Suprapubic skin (tissue), 4 donors: ENCODE results near the gene NECAB3. TPM values are rescaled to one million over a fixed set of nuclear protein-coding genes. Genes with fewer than 3 reads are reported as not detected.

Experiments
- DNase-seq, 2 donors: peaks; one replicate each; pipeline ENCODE4 v3.0.0-alpha.2; 2019; ENCODE audit warnings: low spot score in 2 of 2
- H3K27ac ChIP-seq: fragments of 200-600 bp; sonication (generic); one replicate; pipeline ENCODE4 v1.5.1; 2019
- H3K27me3 ChIP-seq: fragments of 200-600 bp; sonication (generic); one replicate; pipeline ENCODE4 v1.5.1; 2019
- H3K36me3 ChIP-seq: fragments of 200-600 bp; sonication (generic); one replicate; pipeline ENCODE4 v1.5.1; 2019
- H3K4me1 ChIP-seq: fragments of 200-600 bp; sonication (generic); one replicate; pipeline ENCODE4 v1.5.1; 2019
- H3K4me3 ChIP-seq: fragments of 200-600 bp; sonication (generic); one replicate; pipeline ENCODE4 v1.5.1; 2019; ENCODE audit warnings: mild to moderate bottlenecking
- H3K9me3 ChIP-seq: fragments of 200-600 bp; sonication (generic); one replicate; pipeline ENCODE4 v1.5.1; 2019
- EP300 ChIP-seq: sonication (generic); formaldehyde crosslinking; IDR thresholded peaks from one replicate; pipeline ENCODE4 v1.6.1; 2017; ENCODE audit warnings: antibody characterized with exemption
- POLR2A ChIP-seq, 2 donors: fragments of 450-650 bp; IDR thresholded peaks; one replicate each; pipeline ENCODE4 v1.6.1; 2017; ENCODE audit warnings: antibody characterized with exemption in 2 of 2, mild to moderate bottlenecking in 2 of 2, moderate library complexity in 2 of 2
- POLR2AphosphoS5 ChIP-seq, 3 donors: sonication (generic); formaldehyde crosslinking; IDR thresholded peaks; one replicate each; pipeline ENCODE4 v1.6.1; 2017; ENCODE audit warnings: antibody characterized with exemption in 3 of 3
- WGBS: methylation state at CpG from one replicate; pipeline ENCODE4 v1.1.5; 2018; 5-methylcytosine and 5-hydroxymethylcytosine counted together
- total RNA-seq, 4 donors: library from RNA; depleted of rRNA; stranded (reverse); fragments of >200 nt; gene quantifications; one replicate each; pipeline ENCODE4 v1.1.0, GENCODE V29; 2016
- TF ChIP-seq, protein P1 (sequence below), 2 donors: fragments of 200-600 bp in 1 of 2; fragments of 450-650 bp in 1 of 2; sonication (generic) in 1 of 2; IDR thresholded peaks; one replicate each; pipeline ENCODE4 v1.5.1; 2016 to 2019; ENCODE audit warnings: antibody characterized with exemption in 2 of 2, mild to moderate bottlenecking in 1 of 2, moderate library complexity in 1 of 2

The NECAB3 gene
- total RNA-seq, 4 donors from 2014 or later, result 19.9 to 37.5 (median 22.1) TPM

DNA sequence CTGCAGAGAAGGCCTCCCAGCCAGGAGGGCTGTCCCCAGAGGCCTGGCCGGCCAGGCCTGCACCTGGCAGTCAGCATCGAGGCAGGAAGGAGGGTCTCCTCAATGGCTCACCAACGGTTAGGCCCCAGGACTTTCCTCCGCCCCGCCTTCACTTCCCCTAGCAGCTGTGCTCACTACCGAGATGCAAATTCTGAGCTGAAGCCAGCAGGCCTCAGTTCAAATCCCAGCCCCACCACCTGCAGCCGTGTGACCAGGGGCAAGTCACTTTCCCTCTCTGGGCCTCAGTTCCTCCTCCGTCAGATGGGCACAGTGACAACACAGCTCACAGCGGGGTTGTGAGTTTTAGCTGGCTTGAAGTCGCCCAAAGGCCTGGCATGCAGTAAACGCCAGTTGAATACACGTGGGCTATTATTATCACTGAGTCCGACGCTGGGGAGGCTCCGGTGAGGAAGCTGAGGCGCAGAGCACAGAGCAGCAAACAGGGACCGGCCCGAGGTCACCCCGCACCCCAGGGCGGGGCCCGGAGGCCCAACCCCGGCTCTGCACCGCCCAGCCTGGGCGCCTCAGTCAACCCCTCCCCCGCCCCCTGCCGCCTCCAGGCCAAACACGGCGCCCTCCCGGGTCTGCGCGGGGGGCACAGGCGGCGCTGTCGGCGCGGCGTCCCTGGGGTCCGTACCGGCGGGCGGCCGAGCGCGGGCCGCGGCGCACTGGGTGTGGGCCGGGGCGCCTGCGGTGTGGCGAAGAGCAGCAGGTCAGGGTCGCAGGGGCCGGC lies 11.3 kb upstream of the NECAB3 start:
- Histone ChIP-seq H3K27ac (peak overlapping the region; percentile 51), H3K4me1 (peaks cover 22% of the 10 kb centered on the region), H3K36me3 (no peaks in the 10 kb centered on the region), H3K9me3 (no peaks in the 10 kb centered on the region), H3K4me3 (peak overlapping the region; percentile 63), H3K27me3 (no peaks in the 10 kb centered on the region)
- DNase-seq, result no peak
- TF ChIP-seq POLR2A (IDR thresholded peaks at IDR 0.05), result no peak
- TF ChIP-seq, protein P1, sequence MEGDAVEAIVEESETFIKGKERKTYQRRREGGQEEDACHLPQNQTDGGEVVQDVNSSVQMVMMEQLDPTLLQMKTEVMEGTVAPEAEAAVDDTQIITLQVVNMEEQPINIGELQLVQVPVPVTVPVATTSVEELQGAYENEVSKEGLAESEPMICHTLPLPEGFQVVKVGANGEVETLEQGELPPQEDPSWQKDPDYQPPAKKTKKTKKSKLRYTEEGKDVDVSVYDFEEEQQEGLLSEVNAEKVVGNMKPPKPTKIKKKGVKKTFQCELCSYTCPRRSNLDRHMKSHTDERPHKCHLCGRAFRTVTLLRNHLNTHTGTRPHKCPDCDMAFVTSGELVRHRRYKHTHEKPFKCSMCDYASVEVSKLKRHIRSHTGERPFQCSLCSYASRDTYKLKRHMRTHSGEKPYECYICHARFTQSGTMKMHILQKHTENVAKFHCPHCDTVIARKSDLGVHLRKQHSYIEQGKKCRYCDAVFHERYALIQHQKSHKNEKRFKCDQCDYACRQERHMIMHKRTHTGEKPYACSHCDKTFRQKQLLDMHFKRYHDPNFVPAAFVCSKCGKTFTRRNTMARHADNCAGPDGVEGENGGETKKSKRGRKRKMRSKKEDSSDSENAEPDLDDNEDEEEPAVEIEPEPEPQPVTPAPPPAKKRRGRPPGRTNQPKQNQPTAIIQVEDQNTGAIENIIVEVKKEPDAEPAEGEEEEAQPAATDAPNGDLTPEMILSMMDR (IDR thresholded peaks at IDR 0.05), result no peak
- TF ChIP-seq POLR2AphosphoS5 (IDR thresholded peaks at IDR 0.05), result no peak
- no peak for TF ChIP-seq EP300
- WGBS, result 0% methylated on average over 5 of the region's 53 CpGs

DNA sequence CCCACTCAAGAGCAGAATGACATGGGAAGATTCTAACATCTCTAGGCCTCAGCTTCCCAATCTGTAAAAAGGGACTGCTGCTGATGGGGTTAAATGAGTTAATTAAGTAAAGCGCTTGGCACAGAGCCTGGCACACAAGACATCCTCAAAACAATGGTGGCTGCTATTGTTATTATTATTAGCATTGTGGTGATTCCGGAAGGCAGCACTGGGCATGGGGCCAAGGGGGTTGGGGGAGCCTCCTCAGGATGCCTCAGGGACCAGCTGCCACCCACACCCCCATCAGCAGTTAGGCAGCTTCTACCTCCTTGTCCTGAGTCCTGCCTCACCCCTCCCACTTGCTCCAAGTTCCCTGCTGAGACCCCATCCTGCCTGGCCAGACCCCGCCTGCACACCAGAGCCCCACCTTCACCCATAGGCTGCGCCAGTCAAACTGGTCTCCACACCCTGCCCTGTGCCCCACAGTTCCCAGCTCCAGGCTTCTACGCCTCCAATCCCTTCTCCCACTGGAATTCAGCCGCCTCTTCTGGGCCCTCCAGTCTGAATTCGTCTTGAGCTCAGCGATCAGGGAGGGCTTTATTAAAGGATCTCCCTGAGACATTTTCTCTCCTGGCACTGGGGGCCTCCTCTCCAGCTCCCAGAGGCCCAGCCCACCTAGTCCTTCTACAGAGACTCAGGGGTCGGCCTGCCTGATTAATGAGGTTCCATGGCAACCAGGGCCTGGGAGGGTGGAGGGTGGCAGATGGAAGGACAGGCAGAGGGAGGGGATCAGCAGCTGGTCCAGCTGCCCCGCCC lies 10.5 kb upstream of the NECAB3 start:
- Histone ChIP-seq H3K36me3 (no peaks in the 10 kb centered on the region), H3K9me3 (no peaks in the 10 kb centered on the region), H3K27ac (peak overlapping the region; percentile 10), H3K4me3 (no peak overlapping the region), H3K27me3 (no peaks in the 10 kb centered on the region), H3K4me1 (peaks cover 22% of the 10 kb centered on the region)
- 49% methylated on average over 6 of the region's 10 CpGs for WGBS
- DNase-seq, result no peak
- TF ChIP-seq EP300, result no peak
- TF ChIP-seq, protein P1 (IDR thresholded peaks at IDR 0.05), result no peak
- TF ChIP-seq POLR2A (IDR thresholded peaks at IDR 0.05), result no peak
- no peak for TF ChIP-seq POLR2AphosphoS5 (IDR thresholded peaks at IDR 0.05)

GRCh38 chr20:33681728-33682353 lies 7.6 kb upstream of the NECAB3 start:
- H3K27ac ChIP-seq, result no peak overlapping the region
- H3K4me3 ChIP-seq, result no peak overlapping the region
- H3K9me3 ChIP-seq, result no peaks in the 10 kb centered on the region
- TF ChIP-seq POLR2A (IDR thresholded peaks at IDR 0.05) (no peak), POLR2AphosphoS5 (IDR thresholded peaks at IDR 0.05) (no peak), EP300 (no peak)
- TF ChIP-seq, protein P1 (IDR thresholded peaks at IDR 0.05), result no peak
- no peak for DNase-seq
- peaks cover 31% of the 10 kb centered on the region for H3K4me1 ChIP-seq
- no peaks in the 10 kb centered on the region for H3K27me3 ChIP-seq
- 87% methylated on average over 9 of the region's 9 CpGs for WGBS
- H3K36me3 ChIP-seq, result no peaks in the 10 kb centered on the region

- no peak for DNase-seq
- 83% methylated on average over 5 of the region's 5 CpGs for WGBS
- Histone ChIP-seq H3K4me1 (peaks cover 32% of the 10 kb centered on the region), H3K4me3 (no peak overlapping the region), H3K36me3 (no peaks in the 10 kb centered on the region), H3K27me3 (no peaks in the 10 kb centered on the region), H3K9me3 (no peaks in the 10 kb centered on the region), H3K27ac (no peak overlapping the region)
- no peak for TF ChIP-seq POLR2A (IDR thresholded peaks at IDR 0.05)
- TF ChIP-seq, protein P1 (IDR thresholded peaks at IDR 0.05), result no peak
- TF ChIP-seq EP300, result no peak
- no peak for TF ChIP-seq POLR2AphosphoS5 (IDR thresholded peaks at IDR 0.05)
Observed at GRCh38 chr20:33681288-33681687, 7.1 kb upstream of the NECAB3 start.

DNA sequence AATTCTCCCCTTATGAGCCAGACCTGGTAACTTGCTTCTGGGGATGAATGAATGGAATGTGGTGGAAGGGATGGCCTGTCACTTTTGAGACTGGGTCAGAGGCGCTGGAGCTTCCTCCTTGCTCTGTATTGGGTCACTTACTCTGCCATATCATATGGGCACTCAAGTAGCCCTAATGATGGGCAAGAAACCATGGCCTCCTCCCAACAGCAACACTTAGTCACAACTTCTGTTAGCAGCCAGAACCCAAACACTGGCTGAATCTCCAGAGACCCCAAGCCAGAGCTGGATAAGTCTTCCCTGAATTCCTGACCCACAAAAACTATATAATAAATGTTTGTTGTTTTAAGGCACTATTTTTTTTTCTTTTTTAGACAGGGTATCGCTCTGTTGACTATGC lies 6.5 kb upstream of the NECAB3 start:
- H3K4me1 ChIP-seq, result peaks cover 35% of the 10 kb centered on the region
- H3K36me3 ChIP-seq, result no peaks in the 10 kb centered on the region
- 85% methylated on average over 2 of the region's 2 CpGs for WGBS
- DNase-seq, result no peak
- H3K4me3 ChIP-seq, result no peak overlapping the region
- no peaks in the 10 kb centered on the region for H3K27me3 ChIP-seq
- H3K27ac ChIP-seq, result no peak overlapping the region
- no peak for TF ChIP-seq POLR2A (IDR thresholded peaks at IDR 0.05)
- TF ChIP-seq, protein P1 (IDR thresholded peaks at IDR 0.05), result no peak
- no peak for TF ChIP-seq EP300
- no peak for TF ChIP-seq POLR2AphosphoS5 (IDR thresholded peaks at IDR 0.05)
- no peaks in the 10 kb centered on the region for H3K9me3 ChIP-seq
